Activated B cell treated with CpG ODN at 0.5 μM for 24 hours (primary cell): Measurements from ENCODE around the gene MAST1. TPM values are rescaled to one million over a fixed set of nuclear protein-coding genes. Genes with fewer than 3 reads are reported as not detected.
A peak's percentile ranks its signal among the peaks of the same experiment; 100 is the strongest.

Source experiments
- ATAC-seq: fragments of 200-7000 bp; cut with Tn5 transposase; one replicate; pipeline ENCODE4 v1.10.0; 2021; ENCODE audit warnings: low read depth, mild to moderate bottlenecking, moderate library complexity
- CTCF ChIA-PET: fragments of 350-600 bp; sonication (Branson Sonifier 250); formaldehyde crosslinking; loops from one replicate; lab custom pipeline; 2021; ENCODE audit warnings: antibody characterized with exemption; lab: Charles Lee
- POLR2A ChIA-PET: fragments of 350-600 bp; sonication (Branson Sonifier 250); formaldehyde crosslinking; loops from one replicate; lab custom pipeline; 2021; ENCODE audit warnings: antibody characterized with exemption; lab: Charles Lee
- DNase-seq: peaks from one replicate; pipeline ENCODE4 v3.0.0; 2022
- H3K27ac Mint-ChIP-seq: one replicate; pipeline ENCODE4 v1.8.0; 2020; ENCODE audit warnings: mixed read lengths
- H3K27me3 Mint-ChIP-seq: one replicate; pipeline ENCODE4 v1.8.0; 2021; ENCODE audit warnings: mixed read lengths
- H3K36me3 Mint-ChIP-seq: one replicate; pipeline ENCODE4 v1.8.0; 2021; ENCODE audit warnings: low read depth, mixed read lengths
- H3K4me1 Mint-ChIP-seq: one replicate; pipeline ENCODE4 v1.8.0; 2021; ENCODE audit warnings: mixed read lengths
- H3K4me3 Mint-ChIP-seq: one replicate; pipeline ENCODE4 v1.8.0; 2020; ENCODE audit warnings: mild to moderate bottlenecking, mixed read lengths
- H3K9me3 Mint-ChIP-seq: one replicate; pipeline ENCODE4 v1.8.0; 2020; ENCODE audit warnings: mixed read lengths
- CTCF ChIP-seq: fragments of 200-600 bp; IDR thresholded peaks from one replicate; pipeline ENCODE4 v1.8.0; 2022; ENCODE audit warnings: antibody characterized with exemption, mild to moderate bottlenecking
- intact Hi-C: fragments of 100-400 bp; cut with micrococcal nuclease; formaldehyde crosslinking; loops from one replicate; pipeline ENCODE4 v1.15.1; 2024
- total RNA-seq: library from RNA; stranded (reverse); gene quantifications from 2 replicates; pipeline ENCODE4 v1.2.3, GENCODE V29; 2022

MAST1 gene
- total RNA-seq, 1 donor from 2014 or later, result 0.20 TPM

- peaks cover 20% of the 10 kb centered on the region for H3K36me3 Mint-ChIP-seq
- H3K27me3 Mint-ChIP-seq, result no peaks in the 10 kb centered on the region
- peak overlapping the region; percentile 96 for H3K4me3 Mint-ChIP-seq
- CTCF ChIA-PET, result interaction anchor here (1.2 to 11.4 kb wide), 7 partner anchors 9 to 71 kb away, joined by 3 to 280 read pairs (median 6); partner anchors contain the start of genes HOOK2, PRDX2, RNASEH2A and THSD8
- no peaks in the 10 kb centered on the region for H3K9me3 Mint-ChIP-seq
- peaks cover 44% of the 10 kb centered on the region for H3K4me1 Mint-ChIP-seq
- no peak for TF ChIP-seq CTCF
- peak overlapping the region; percentile 97 for H3K27ac Mint-ChIP-seq
- intact Hi-C loops, result loop anchor here (1.0 to 5.0 kb wide), 5 partner anchors 13 to 359 kb away; partner anchors contain the start of genes CALR, LYL1, RNASEH2A and ZNF490
- ATAC-seq (peak; percentile 26), DNase-seq (peak; percentile 96)
- POLR2A ChIA-PET, result interaction anchor here (0.5 to 13.2 kb wide), 29 partner anchors 9 to 1749 kb away, joined by 3 to 909 read pairs (median 5); partner anchors contain the start of genes CALR, DHPS, DNASE2 and FBXW9
These were observed 44.8 kb upstream of the MAST1 start for GRCh38 chr19:12793290-12794195.

DNA sequence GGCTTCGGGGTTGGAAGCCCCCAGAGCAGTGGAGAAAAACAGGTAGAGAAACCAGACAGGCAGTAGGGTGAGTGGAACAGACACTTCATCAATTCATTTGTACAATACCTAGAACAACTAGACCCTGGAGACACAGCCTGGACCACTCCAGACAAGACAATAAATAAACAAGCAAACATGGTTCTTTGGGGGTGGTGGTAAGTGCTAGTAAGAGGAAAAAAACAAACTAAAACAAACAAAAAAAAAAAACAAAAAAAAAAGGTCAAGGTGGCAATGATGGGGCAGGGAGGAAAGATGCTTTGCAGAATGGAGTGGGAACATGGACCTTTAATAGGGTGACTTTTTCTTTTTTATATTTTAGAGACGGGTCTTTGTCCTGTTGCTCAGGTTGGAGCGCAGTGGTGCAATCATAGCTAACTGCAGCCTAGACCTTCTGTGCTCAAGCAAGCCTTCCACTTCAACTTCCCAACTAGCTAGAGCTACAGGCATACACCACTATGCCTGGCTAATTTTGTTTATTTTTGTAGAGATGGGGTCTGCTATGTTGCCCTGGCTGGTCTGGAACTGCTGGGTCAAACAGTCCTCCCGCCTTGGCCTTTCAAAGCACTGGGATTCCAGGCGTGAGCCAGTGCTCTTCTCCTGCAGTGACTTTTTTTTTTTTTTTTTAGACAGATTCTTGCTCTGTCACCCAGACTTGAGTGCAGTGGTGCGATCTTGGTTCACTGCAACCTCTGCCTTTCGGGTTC lies 43.9 kb upstream of the MAST1 start:
- Mint-ChIP-seq H3K27me3 (no peaks in the 10 kb centered on the region), H3K4me1 (peaks cover 36% of the 10 kb centered on the region), H3K36me3 (peaks cover 15% of the 10 kb centered on the region), H3K9me3 (no peaks in the 10 kb centered on the region), H3K27ac (peak overlapping the region; percentile 94), H3K4me3 (peak overlapping the region; percentile 80)
- ChIA-PET POLR2A (interaction anchor here (0.5 to 13.2 kb wide), 12 partner anchors 8 to 1748 kb away, joined by 4 to 909 read pairs (median 5); partner anchors contain the start of genes HOOK2, PRDX2, RNASEH2A and THSD8), CTCF (interaction anchor here (1.8 to 11.4 kb wide), 4 partner anchors 12 to 39 kb away, joined by 4 to 280 read pairs (median 142); partner anchors contain the start of genes HOOK2 and RNASEH2A)
- TF ChIP-seq CTCF, result no peak
- intact Hi-C loops, result loop anchor here (5.0 kb wide), 2 partner anchors 182 to 308 kb away; partner anchors contain the start of genes LYL1, ZNF490 and ZNF791
- no peak for ATAC-seq
- DNase-seq, result no peak

GRCh38 chr19:12794971-12795381 lies 43.3 kb upstream of the MAST1 start:
- ChIA-PET CTCF (interaction anchor here (1.5 to 11.4 kb wide), 5 partner anchors 20 to 129 kb away, joined by 3 to 280 read pairs (median 4); partner anchors contain the start of genes HOOK2, MAN2B1 and WDR83), POLR2A (interaction anchor here (0.6 to 13.2 kb wide), 12 partner anchors 8 to 996 kb away, joined by 3 to 909 read pairs (median 6); partner anchors contain the start of gene HOOK2)
- TF ChIP-seq CTCF, result no peak
- peaks cover 15% of the 10 kb centered on the region for H3K36me3 Mint-ChIP-seq
- no peaks in the 10 kb centered on the region for H3K27me3 Mint-ChIP-seq
- H3K4me3 Mint-ChIP-seq, result no peak overlapping the region
- H3K27ac Mint-ChIP-seq, result no peak overlapping the region
- no peak for DNase-seq
- intact Hi-C loops, result loop anchor here (5.0 kb wide), 2 partner anchors 183 to 307 kb away; partner anchors contain the start of genes LYL1, ZNF490 and ZNF791
- peaks cover 35% of the 10 kb centered on the region for H3K4me1 Mint-ChIP-seq
- ATAC-seq, result no peak
- H3K9me3 Mint-ChIP-seq, result no peaks in the 10 kb centered on the region

DNA sequence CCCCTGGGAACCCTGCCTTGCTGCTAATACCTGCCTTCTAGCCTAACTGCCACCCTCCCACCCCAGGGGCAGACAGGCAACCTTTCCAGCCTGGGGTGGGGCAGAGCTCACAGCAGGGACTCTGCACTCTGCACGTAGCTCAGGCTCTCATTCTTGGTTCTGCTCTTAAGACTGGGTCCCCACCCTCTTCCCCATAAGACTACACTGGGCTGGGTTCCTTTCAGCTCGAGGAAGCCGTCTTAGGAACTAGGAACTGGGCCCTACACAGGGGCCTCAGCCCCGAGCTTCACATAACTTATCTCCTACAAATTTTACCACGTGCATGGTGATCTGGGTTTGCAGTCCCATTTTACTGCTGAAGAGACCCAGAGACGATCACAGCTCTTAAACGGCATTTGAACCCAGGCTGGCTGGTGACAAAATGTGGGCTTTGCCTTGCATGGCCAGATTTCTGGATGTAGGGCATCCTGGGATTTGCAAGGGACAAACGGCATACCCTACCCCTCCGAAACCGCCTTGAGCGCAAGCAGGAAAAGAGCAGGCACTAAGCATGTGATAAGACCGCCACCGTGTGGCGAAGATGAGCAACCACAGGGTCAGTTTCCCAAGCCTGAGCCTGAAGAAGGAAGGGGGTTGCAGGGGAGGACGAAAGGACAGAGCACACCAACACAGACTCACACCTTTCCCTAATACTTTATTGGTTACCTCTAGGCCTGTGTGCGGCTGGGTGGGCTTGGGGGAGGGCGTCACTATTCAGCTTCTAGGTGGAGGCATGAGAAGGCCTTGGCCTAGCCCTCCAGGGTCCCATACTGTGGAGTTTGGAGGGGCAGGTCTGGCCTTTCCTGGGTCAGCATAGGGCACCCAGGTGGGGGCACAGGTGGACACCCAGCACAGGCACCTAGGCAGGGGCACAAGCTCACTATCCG lies 41.9 kb upstream of the MAST1 start:
- no peak for ATAC-seq
- no peaks in the 10 kb centered on the region for H3K9me3 Mint-ChIP-seq
- TF ChIP-seq CTCF, result peak; percentile 37
- peaks cover 11% of the 10 kb centered on the region for H3K36me3 Mint-ChIP-seq
- ChIA-PET POLR2A (interaction anchor here (0.7 to 13.2 kb wide), 15 partner anchors 10 to 122 kb away, joined by 3 to 909 read pairs (median 6); partner anchors contain the start of genes GET3, HOOK2, RNASEH2A and SYCE2), CTCF (interaction anchor here (0.7 to 11.4 kb wide), 16 partner anchors 10 to 298 kb away, joined by 3 to 280 read pairs (median 4); partner anchors contain the start of genes FBXW9, GET3, HOOK2 and MAN2B1)
- peaks cover 34% of the 10 kb centered on the region for H3K4me1 Mint-ChIP-seq
- peak overlapping the region; percentile 81 for H3K4me3 Mint-ChIP-seq
- peak; percentile 63 for DNase-seq
- H3K27ac Mint-ChIP-seq, result peak overlapping the region; percentile 80
- intact Hi-C loops, result loop anchor here (1.0 kb wide), 7 partner anchors 19 to 232 kb away; no protein-coding TSS in a partner anchor
- H3K27me3 Mint-ChIP-seq, result no peaks in the 10 kb centered on the region
